ENCODE measurements around the gene ANKRD23.

The ANKRD23 gene

GRCh38 chr2:96810783-96811192 lies 33.0 kb downstream of the ANKRD23 start:
- Histone ChIP-seq H3K4me3 (ENCODE audit: low read depth, low read length) (no peak overlapping the region), H3K36me3 (no peaks in the 10 kb centered on the region)
- DNase-seq = no peak

GRCh38 chr2:96809951-96810782 lies 33.7 kb downstream of the ANKRD23 start:
- no peak for TF ChIP-seq CTCF (IDR thresholded peaks at IDR 0.05; ENCODE audit: low read depth, low read length)
- no peak for DNase-seq
- no peaks in the 10 kb centered on the region for H3K36me3 ChIP-seq
- no peaks in the 10 kb centered on the region for H3K9me3 ChIP-seq
- no peak overlapping the region for H3K4me3 ChIP-seq (ENCODE audit: low read depth, low read length)
- no peaks in the 10 kb centered on the region for H3K4me1 ChIP-seq
- no peaks in the 10 kb centered on the region for H3K27me3 ChIP-seq

More at GRCh38 chr2:96810783-96811192, 33.0 kb downstream of the ANKRD23 start:
- TF ChIP-seq CTCF (IDR thresholded peaks at IDR 0.05; ENCODE audit: low read depth, low read length) = no peak
- Histone ChIP-seq H3K9me3 (no peaks in the 10 kb centered on the region), H3K4me1 (no peaks in the 10 kb centered on the region), H3K27me3 (no peaks in the 10 kb centered on the region)

- TF ChIP-seq CTCF (IDR thresholded peaks at IDR 0.05; ENCODE audit: low read depth, low read length) = no peak
- Histone ChIP-seq H3K27me3 (no peaks in the 10 kb centered on the region), H3K4me1 (no peaks in the 10 kb centered on the region), H3K9me3 (no peaks in the 10 kb centered on the region), H3K4me3 (ENCODE audit: low read depth, low read length) (no peak overlapping the region), H3K36me3 (no peaks in the 10 kb centered on the region)
- DNase-seq = no peak
Measured at GRCh38 chr2:96809216-96809882, 34.5 kb downstream of the ANKRD23 start.

GRCh38 chr2:96808176-96808837 lies 35.5 kb downstream of the ANKRD23 start:
- TF ChIP-seq CTCF (IDR thresholded peaks at IDR 0.05; ENCODE audit: low read depth, low read length) = no peak
- DNase-seq = no peak
- H3K27me3 ChIP-seq = no peaks in the 10 kb centered on the region
- no peak overlapping the region for H3K4me3 ChIP-seq (ENCODE audit: low read depth, low read length)
- H3K36me3 ChIP-seq = no peaks in the 10 kb centered on the region
- no peaks in the 10 kb centered on the region for H3K9me3 ChIP-seq
- no peaks in the 10 kb centered on the region for H3K4me1 ChIP-seq

GRCh38 chr2:96807127-96807471 lies 36.7 kb downstream of the ANKRD23 start:
- Histone ChIP-seq H3K4me3 (ENCODE audit: low read depth, low read length) (no peak overlapping the region), H3K9me3 (no peaks in the 10 kb centered on the region), H3K4me1 (no peaks in the 10 kb centered on the region), H3K27me3 (no peaks in the 10 kb centered on the region), H3K36me3 (no peaks in the 10 kb centered on the region)
- TF ChIP-seq CTCF (IDR thresholded peaks at IDR 0.05; ENCODE audit: low read depth, low read length) = no peak
- no peak for DNase-seq

Data from BE2C (cell line).